Mesendoderm (in vitro differentiated cells): Measurements from ENCODE around the gene SOS1. TPM values are rescaled to one million over a fixed set of nuclear protein-coding genes. Genes with fewer than 3 reads are reported as not detected.

Source experiments
- DNase-seq: peaks from one replicate; pipeline ENCODE4 v3.0.0; 2013
- H2AK5ac ChIP-seq: 2 replicates; pipeline ENCODE4 v1.6.1; 2013; ENCODE audit warnings: low read length, inconsistent platforms
- H2BK120ac ChIP-seq: 2 replicates; pipeline ENCODE4 v1.6.1; 2013; ENCODE audit warnings: low read depth, mild to moderate bottlenecking, low read length, moderate library complexity, mixed read lengths
- H2BK15ac ChIP-seq: replicated peaks from 2 replicates; pipeline ENCODE4 v1.6.1; 2013; ENCODE audit warnings: low read depth, mild to moderate bottlenecking, moderate library complexity
- H2BK5ac ChIP-seq: 2 replicates; pipeline ENCODE4 v1.6.1; 2013; ENCODE audit warnings: low read length, inconsistent platforms
- H3K18ac ChIP-seq: 2 replicates; pipeline ENCODE4 v1.6.1; 2013; ENCODE audit warnings: mild to moderate bottlenecking, low read length, mixed read lengths
- H3K23ac ChIP-seq: one replicate; pipeline ENCODE4 v1.6.1; 2013; ENCODE audit warnings: low read length
- H3K27ac ChIP-seq: 2 replicates; pipeline ENCODE4 v1.5.1; 2013; ENCODE audit warnings: low read depth, mild to moderate bottlenecking, inconsistent platforms, low read length, moderate library complexity
- H3K27me3 ChIP-seq: 2 replicates; pipeline ENCODE4 v1.6.1; 2013; ENCODE audit warnings: low read length, control low read depth, mild to moderate bottlenecking, inconsistent platforms; ENCODE audit not compliant: insufficient read depth, poor library complexity
- H3K36me3 ChIP-seq: 2 replicates; pipeline ENCODE4 v1.6.1; 2013; ENCODE audit warnings: low read length, inconsistent platforms; ENCODE audit not compliant: control insufficient read depth, insufficient read depth
- H3K4ac ChIP-seq: one replicate; pipeline ENCODE4 v1.6.1; 2013; ENCODE audit warnings: low read depth, mild to moderate bottlenecking, low read length, moderate library complexity
- H3K4me1 ChIP-seq: 2 replicates; pipeline ENCODE4 v1.6.1; 2013; ENCODE audit warnings: low read depth, low read length, inconsistent platforms; ENCODE audit not compliant: control insufficient read depth
- H3K4me2 ChIP-seq: 2 replicates; pipeline ENCODE4 v1.6.1; 2013; ENCODE audit warnings: low read length
- H3K4me3 ChIP-seq: 2 replicates; pipeline ENCODE4 v1.5.1; 2013; ENCODE audit warnings: mild to moderate bottlenecking, low read length
- H3K56ac ChIP-seq: one replicate; pipeline ENCODE4 v1.6.1; 2013; ENCODE audit warnings: low read length
- H3K79me1 ChIP-seq: 2 replicates; pipeline ENCODE4 v1.6.1; 2013; ENCODE audit warnings: low read length, inconsistent platforms
- H3K79me2 ChIP-seq: 2 replicates; pipeline ENCODE4 v1.6.1; 2013; ENCODE audit warnings: mild to moderate bottlenecking, low read length; ENCODE audit not compliant: control insufficient read depth, insufficient read depth
- H3K9ac ChIP-seq: 2 replicates; pipeline ENCODE4 v1.6.1; 2013; ENCODE audit warnings: low read length, inconsistent platforms
- H4K5ac ChIP-seq: one replicate; pipeline ENCODE4 v1.6.1; 2013; ENCODE audit warnings: low read length
- H4K8ac ChIP-seq: one replicate; pipeline ENCODE4 v1.6.1; 2013; ENCODE audit warnings: low read depth, mild to moderate bottlenecking, control low read depth, low read length, moderate library complexity
- WGBS: extraction: QIAGEN DNeasy Blood & Tissue Kit; methylation state at CpG from one replicate; pipeline ENCODE4 v1.1.7; 2013; ENCODE audit warnings: low lambda C conversion rate, missing lambda C conversion rate; ENCODE audit not compliant: insufficient coverage; ENCODE audit errors: extremely low coverage; 5-methylcytosine and 5-hydroxymethylcytosine counted together
- polyA plus RNA-seq, 2 experiments: library from polyadenylated mRNA; stranded (reverse); fragments of 200-250 nt; gene quantifications; one replicate each; pipeline ENCODE4 v1.2.3, GENCODE V29; 2013

Gene SOS1
- polyA plus RNA-seq (2013, experiment 1 of 2): 15.8 TPM
- 17.0 TPM for polyA plus RNA-seq (2013, experiment 2 of 2)

- peak; percentile 97 for DNase-seq
Measured at GRCh38 chr2:39120771-39121522, at the start of gene SOS1. SOS1 (minus strand) TSS chr2:39121051; CDS start chr2:39120422, 629 bp downstream.

GRCh38 chr2:39164089-39164488 lies 43.2 kb upstream of the SOS1 start:
- Histone ChIP-seq H3K23ac (no peak overlapping the region), H3K36me3 (no peaks in the 10 kb centered on the region), H2BK15ac (no peak overlapping the region), H3K4me2 (no peak overlapping the region), H4K8ac (no peak overlapping the region), H2BK5ac (no peak overlapping the region), H3K27me3 (no peaks in the 10 kb centered on the region), H3K79me1 (no peaks in the 10 kb centered on the region), H3K4ac (no peak overlapping the region), H3K27ac (no peak overlapping the region), H3K4me1 (no peaks in the 10 kb centered on the region), H3K9ac (no peak overlapping the region), H2BK120ac (no peak overlapping the region), H4K5ac (no peak overlapping the region), H3K4me3 (no peak overlapping the region), H3K18ac (no peak overlapping the region), H3K79me2 (no peaks in the 10 kb centered on the region), H3K56ac (no peak overlapping the region), H2AK5ac (no peak overlapping the region)
- no peak for DNase-seq
- no CpG with 5 or more reads among the region's 4 CpGs for WGBS

More at GRCh38 chr2:39120771-39121522, at the start of gene SOS1:
- peak within 1 kb of the TSS; percentile 97 for H3K56ac ChIP-seq
- peak within 1 kb of the TSS; percentile 75 for H2BK120ac ChIP-seq
- no peak within 1 kb of the TSS for H2BK15ac ChIP-seq
- H3K9ac ChIP-seq: peak within 1 kb of the TSS; percentile 90
- peak within 1 kb of the TSS; percentile 98 for H3K18ac ChIP-seq
- no peaks in the 10 kb centered on the region for H3K27me3 ChIP-seq
- peaks cover 5% of the 10 kb centered on the region for H3K4me1 ChIP-seq
- H2BK5ac ChIP-seq: peak within 1 kb of the TSS; percentile 90
- no peak within 1 kb of the TSS for H2AK5ac ChIP-seq
- peaks cover 30% of the 10 kb centered on the region for H3K79me2 ChIP-seq
- H3K36me3 ChIP-seq: no peaks in the 10 kb centered on the region
- no peak within 1 kb of the TSS for H4K5ac ChIP-seq
- H3K4me2 ChIP-seq: peak within 1 kb of the TSS; percentile 95
- no CpG with 5 or more reads among the region's 60 CpGs for WGBS
- H3K79me1 ChIP-seq: peaks cover 6% of the 10 kb centered on the region
- H4K8ac ChIP-seq: peak within 1 kb of the TSS; percentile 60
- H3K4me3 ChIP-seq: peak within 1 kb of the TSS; percentile 85
- H3K27ac ChIP-seq: peak within 1 kb of the TSS; percentile 95
- H3K23ac ChIP-seq: peak within 1 kb of the TSS; percentile 15
- H3K4ac ChIP-seq: peak within 1 kb of the TSS; percentile 96

GRCh38 chr2:39160982-39161381 lies 40.1 kb upstream of the SOS1 start:
- Histone ChIP-seq H2BK5ac (no peak overlapping the region), H3K4me3 (no peak overlapping the region), H3K56ac (no peak overlapping the region), H3K79me2 (no peaks in the 10 kb centered on the region), H4K5ac (no peak overlapping the region), H3K4me2 (no peak overlapping the region), H3K27me3 (no peaks in the 10 kb centered on the region), H3K79me1 (no peaks in the 10 kb centered on the region), H3K27ac (no peak overlapping the region), H3K9ac (no peak overlapping the region), H3K36me3 (no peaks in the 10 kb centered on the region), H2BK120ac (no peak overlapping the region), H3K18ac (no peak overlapping the region), H3K4ac (no peak overlapping the region), H3K4me1 (no peaks in the 10 kb centered on the region), H4K8ac (no peak overlapping the region), H2AK5ac (no peak overlapping the region), H3K23ac (no peak overlapping the region), H2BK15ac (no peak overlapping the region)
- no CpG with 5 or more reads among the region's 3 CpGs for WGBS
- no peak for DNase-seq

GRCh38 chr2:39159283-39159682 lies 38.4 kb upstream of the SOS1 start:
- H3K4ac ChIP-seq: no peak overlapping the region
- H3K23ac ChIP-seq: no peak overlapping the region
- no peaks in the 10 kb centered on the region for H3K27me3 ChIP-seq
- H3K79me2 ChIP-seq: no peaks in the 10 kb centered on the region
- no peak overlapping the region for H3K9ac ChIP-seq
- no CpG with 5 or more reads among the region's 2 CpGs for WGBS
- H3K79me1 ChIP-seq: no peaks in the 10 kb centered on the region
- no peak overlapping the region for H3K27ac ChIP-seq
- H2BK15ac ChIP-seq: no peak overlapping the region
- H3K4me2 ChIP-seq: no peak overlapping the region
- no peak overlapping the region for H2AK5ac ChIP-seq
- H2BK120ac ChIP-seq: no peak overlapping the region
- no peak overlapping the region for H4K5ac ChIP-seq
- no peaks in the 10 kb centered on the region for H3K4me1 ChIP-seq
- H3K4me3 ChIP-seq: no peak overlapping the region
- H4K8ac ChIP-seq: no peak overlapping the region
- DNase-seq: no peak
- H3K18ac ChIP-seq: no peak overlapping the region
- H3K36me3 ChIP-seq: no peaks in the 10 kb centered on the region
- no peak overlapping the region for H3K56ac ChIP-seq
- no peak overlapping the region for H2BK5ac ChIP-seq

- Histone ChIP-seq H2BK15ac (no peak overlapping the region), H3K4me1 (no peaks in the 10 kb centered on the region), H3K56ac (no peak overlapping the region), H3K79me1 (no peaks in the 10 kb centered on the region), H3K4me3 (no peak overlapping the region), H3K23ac (no peak overlapping the region), H2BK5ac (no peak overlapping the region), H3K27me3 (no peaks in the 10 kb centered on the region), H3K4me2 (no peak overlapping the region), H3K27ac (no peak overlapping the region), H3K4ac (no peak overlapping the region), H2BK120ac (no peak overlapping the region), H3K18ac (no peak overlapping the region), H3K79me2 (no peaks in the 10 kb centered on the region), H4K5ac (no peak overlapping the region), H3K9ac (no peak overlapping the region), H2AK5ac (no peak overlapping the region), H3K36me3 (no peaks in the 10 kb centered on the region), H4K8ac (no peak overlapping the region)
- no peak for DNase-seq
- no CpG with 5 or more reads among the region's 4 CpGs for WGBS
Measured at GRCh38 chr2:39158351-39158750, 37.5 kb upstream of the SOS1 start.
